Measurements from ENCODE around the gene KRT73.

KRT73 gene

DNA sequence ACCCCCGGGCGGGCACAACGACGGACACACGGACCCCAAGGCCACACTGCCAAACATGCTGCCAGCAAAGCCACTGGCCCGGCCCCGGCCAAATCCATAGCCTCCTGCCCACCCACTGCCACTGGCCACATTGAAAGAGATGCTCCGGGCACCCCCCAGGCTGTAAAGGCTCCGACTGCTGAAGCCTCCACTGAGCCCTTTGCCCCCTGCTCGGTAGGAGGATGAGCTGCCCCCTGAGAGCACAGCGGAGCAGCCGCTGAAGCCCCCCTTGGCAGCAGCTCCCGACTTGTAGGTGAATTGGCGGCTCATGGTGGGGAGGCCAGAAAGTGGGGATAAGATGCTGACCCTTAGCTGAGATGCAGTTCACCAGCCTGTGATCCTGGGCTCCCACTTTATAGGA, at the start of gene KRT73:
Gene KRT73, minus strand, starts transcription at position 344 of the 400 bp plus-strand sequence. Its CDS starts 35 bp downstream, at position 309.
- TF ChIP-seq POLR2A (IDR thresholded peaks at IDR 0.05; ENCODE audit: extremely low read depth, insufficient read length): no peak
- TF ChIP-seq, protein P1, sequence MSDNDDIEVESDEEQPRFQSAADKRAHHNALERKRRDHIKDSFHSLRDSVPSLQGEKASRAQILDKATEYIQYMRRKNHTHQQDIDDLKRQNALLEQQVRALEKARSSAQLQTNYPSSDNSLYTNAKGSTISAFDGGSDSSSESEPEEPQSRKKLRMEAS (IDR thresholded peaks at IDR 0.05; ENCODE audit: low read depth, low read length): no peak
- TF ChIP-seq, protein P2, sequence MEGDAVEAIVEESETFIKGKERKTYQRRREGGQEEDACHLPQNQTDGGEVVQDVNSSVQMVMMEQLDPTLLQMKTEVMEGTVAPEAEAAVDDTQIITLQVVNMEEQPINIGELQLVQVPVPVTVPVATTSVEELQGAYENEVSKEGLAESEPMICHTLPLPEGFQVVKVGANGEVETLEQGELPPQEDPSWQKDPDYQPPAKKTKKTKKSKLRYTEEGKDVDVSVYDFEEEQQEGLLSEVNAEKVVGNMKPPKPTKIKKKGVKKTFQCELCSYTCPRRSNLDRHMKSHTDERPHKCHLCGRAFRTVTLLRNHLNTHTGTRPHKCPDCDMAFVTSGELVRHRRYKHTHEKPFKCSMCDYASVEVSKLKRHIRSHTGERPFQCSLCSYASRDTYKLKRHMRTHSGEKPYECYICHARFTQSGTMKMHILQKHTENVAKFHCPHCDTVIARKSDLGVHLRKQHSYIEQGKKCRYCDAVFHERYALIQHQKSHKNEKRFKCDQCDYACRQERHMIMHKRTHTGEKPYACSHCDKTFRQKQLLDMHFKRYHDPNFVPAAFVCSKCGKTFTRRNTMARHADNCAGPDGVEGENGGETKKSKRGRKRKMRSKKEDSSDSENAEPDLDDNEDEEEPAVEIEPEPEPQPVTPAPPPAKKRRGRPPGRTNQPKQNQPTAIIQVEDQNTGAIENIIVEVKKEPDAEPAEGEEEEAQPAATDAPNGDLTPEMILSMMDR (IDR thresholded peaks at IDR 0.05; ENCODE audit: low read depth, low read length): no peak
- TF ChIP-seq MYC (IDR thresholded peaks at IDR 0.05; ENCODE audit: low read depth, low read length): no peak
- no peak within 1 kb of the TSS for H3K4me3 ChIP-seq (ENCODE audit: low read depth, low read length)
- DNase-seq (ENCODE audit: low read depth): no peak

DNA sequence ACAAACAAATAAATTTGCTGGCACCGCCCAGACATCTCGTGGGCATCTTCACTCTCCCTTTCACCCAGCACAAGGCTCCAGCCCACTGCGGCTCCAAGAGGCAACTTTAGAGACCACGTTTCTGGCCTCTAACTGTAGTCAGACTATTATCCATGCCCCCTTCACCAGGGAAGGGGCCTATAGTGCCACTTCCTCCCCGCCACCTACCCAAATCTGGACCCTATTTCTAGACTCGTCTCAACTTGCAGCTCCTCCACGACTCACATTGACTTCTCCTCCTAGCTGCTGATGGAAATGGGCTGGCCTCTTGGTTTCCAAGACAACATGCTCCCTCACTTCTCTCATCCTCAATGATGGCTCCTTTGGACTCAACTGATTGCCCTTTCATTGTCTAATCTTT, 49.6 kb upstream of the KRT73 start:
- no peak for DNase-seq (ENCODE audit: low read depth)
- H3K4me3 ChIP-seq (ENCODE audit: low read depth, low read length): no peak overlapping the region
- TF ChIP-seq, protein P1 (IDR thresholded peaks at IDR 0.05; ENCODE audit: low read depth, low read length): no peak
- TF ChIP-seq MYC (IDR thresholded peaks at IDR 0.05; ENCODE audit: low read depth, low read length) (no peak), POLR2A (IDR thresholded peaks at IDR 0.05; ENCODE audit: extremely low read depth, insufficient read length) (no peak)
- TF ChIP-seq, protein P2 (IDR thresholded peaks at IDR 0.05; ENCODE audit: low read depth, low read length): no peak

DNA sequence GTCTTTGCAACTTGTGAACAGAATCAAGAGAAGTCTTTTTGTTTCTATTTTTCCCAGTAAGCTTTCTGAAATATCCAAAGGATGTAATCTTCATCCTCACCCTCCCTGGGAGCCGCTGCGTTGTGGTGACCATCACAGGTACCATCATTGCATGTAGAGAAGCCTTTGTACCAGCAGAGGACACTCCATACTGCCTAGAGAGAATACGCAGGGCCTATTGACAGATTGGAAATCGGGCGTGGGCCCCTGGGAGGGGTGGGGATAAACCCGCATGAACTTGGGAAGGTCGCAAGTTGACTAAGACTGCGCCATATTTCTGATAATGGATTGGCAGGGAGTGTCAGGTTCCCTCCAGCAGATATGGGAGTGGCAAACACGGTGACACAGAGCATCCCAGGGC, 49.1 kb upstream of the KRT73 start:
- TF ChIP-seq POLR2A (IDR thresholded peaks at IDR 0.05; ENCODE audit: extremely low read depth, insufficient read length): no peak
- no peak for TF ChIP-seq MYC (IDR thresholded peaks at IDR 0.05; ENCODE audit: low read depth, low read length)
- TF ChIP-seq, protein P2 (IDR thresholded peaks at IDR 0.05; ENCODE audit: low read depth, low read length): no peak
- TF ChIP-seq, protein P1 (IDR thresholded peaks at IDR 0.05; ENCODE audit: low read depth, low read length): no peak
- no peak overlapping the region for H3K4me3 ChIP-seq (ENCODE audit: low read depth, low read length)
- DNase-seq (ENCODE audit: low read depth): no peak

DNA sequence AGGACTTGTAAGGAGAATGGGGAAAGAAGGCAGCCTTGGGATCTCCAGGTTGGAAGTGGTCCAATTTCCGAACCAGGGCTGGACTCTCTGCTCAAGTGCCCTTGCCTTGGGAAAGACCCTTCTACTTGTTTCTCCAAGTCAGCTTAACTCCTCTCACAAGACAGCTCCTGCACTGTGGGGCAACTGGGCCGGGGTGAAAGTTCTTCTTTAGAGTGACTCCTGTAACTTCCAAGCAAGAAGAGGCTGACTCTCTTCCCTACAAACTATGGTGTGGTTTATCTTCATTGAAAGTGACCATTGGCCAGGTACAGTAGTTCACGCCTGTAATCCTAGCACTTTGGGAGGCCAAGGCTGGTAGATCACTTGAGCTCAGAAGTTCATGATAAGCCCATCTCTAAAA, 48.1 kb upstream of the KRT73 start:
- no peak for DNase-seq (ENCODE audit: low read depth)
- TF ChIP-seq, protein P2 (IDR thresholded peaks at IDR 0.05; ENCODE audit: low read depth, low read length): no peak
- TF ChIP-seq, protein P1 (IDR thresholded peaks at IDR 0.05; ENCODE audit: low read depth, low read length): no peak
- TF ChIP-seq MYC (IDR thresholded peaks at IDR 0.05; ENCODE audit: low read depth, low read length): no peak
- no peak for TF ChIP-seq POLR2A (IDR thresholded peaks at IDR 0.05; ENCODE audit: extremely low read depth, insufficient read length)
- H3K4me3 ChIP-seq (ENCODE audit: low read depth, low read length): no peak overlapping the region

DNA sequence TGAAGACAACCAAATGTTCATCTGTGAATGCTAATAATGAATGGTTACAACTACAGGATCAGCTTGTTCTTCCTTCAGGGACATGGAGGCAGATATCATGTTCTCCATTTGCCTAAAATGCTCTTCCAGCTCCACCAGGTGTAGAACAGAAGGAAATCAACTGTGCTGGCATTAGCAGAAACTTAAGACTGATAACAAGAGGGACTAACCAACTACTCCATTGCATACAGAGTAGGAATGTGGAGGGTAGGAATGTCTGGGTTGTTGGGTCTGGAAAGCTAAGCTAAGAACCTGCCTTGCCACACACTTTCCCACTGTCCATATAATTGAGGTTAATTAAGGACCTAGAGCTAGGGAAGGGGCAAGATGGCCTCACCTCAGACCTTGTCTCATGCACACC, 45.1 kb upstream of the KRT73 start:
- no peak for DNase-seq (ENCODE audit: low read depth)
- H3K4me3 ChIP-seq (ENCODE audit: low read depth, low read length): no peak overlapping the region
- TF ChIP-seq MYC (IDR thresholded peaks at IDR 0.05; ENCODE audit: low read depth, low read length): no peak
- TF ChIP-seq, protein P2 (IDR thresholded peaks at IDR 0.05; ENCODE audit: low read depth, low read length): no peak
- TF ChIP-seq, protein P1 (IDR thresholded peaks at IDR 0.05; ENCODE audit: low read depth, low read length): no peak
- no peak for TF ChIP-seq POLR2A (IDR thresholded peaks at IDR 0.05; ENCODE audit: extremely low read depth, insufficient read length)

DNA sequence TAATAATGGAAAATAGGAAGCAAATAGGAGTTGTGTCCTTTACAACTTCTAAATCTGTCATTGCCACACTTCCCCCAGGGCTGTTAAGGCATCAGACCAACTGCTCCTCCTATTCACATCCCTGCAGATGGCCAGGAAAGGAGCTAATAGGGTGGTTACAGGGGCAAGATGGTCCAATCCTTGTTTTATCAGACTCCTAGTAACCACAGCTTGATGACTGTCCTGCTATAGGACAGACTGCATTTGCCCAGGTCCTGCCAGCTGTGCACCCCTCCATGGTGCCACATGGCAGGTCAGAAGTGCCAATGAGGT, 44.5 kb upstream of the KRT73 start:
- no peak overlapping the region for H3K4me3 ChIP-seq (ENCODE audit: low read depth, low read length)
- TF ChIP-seq MYC (IDR thresholded peaks at IDR 0.05; ENCODE audit: low read depth, low read length) (no peak), POLR2A (IDR thresholded peaks at IDR 0.05; ENCODE audit: extremely low read depth, insufficient read length) (no peak)
- TF ChIP-seq, protein P2 (IDR thresholded peaks at IDR 0.05; ENCODE audit: low read depth, low read length): no peak
- TF ChIP-seq, protein P1 (IDR thresholded peaks at IDR 0.05; ENCODE audit: low read depth, low read length): no peak
- DNase-seq (ENCODE audit: low read depth): no peak

All from NB4 (cell line).